GM18867 (cell line): ENCODE results near the gene TREML2.

ENCODE experiments used
- ATAC-seq: cut with Tn5 transposase; IDR thresholded peaks from one replicate; pipeline ENCODE4 v1.9.1; 2021; ENCODE audit warnings: mild to moderate bottlenecking, moderate library complexity; ENCODE audit not compliant: unreplicated experiment

The TREML2 gene

GRCh38 chr6:41181566-41181965, 19.4 kb downstream of the TREML2 start:
- no peak for ATAC-seq

- no peak for ATAC-seq
Observed at GRCh38 chr6:41179163-41179562, 21.8 kb downstream of the TREML2 start.

GRCh38 chr6:41177695-41178094, 23.3 kb downstream of the TREML2 start:
- no peak for ATAC-seq

GRCh38 chr6:41177287-41177686, 23.7 kb downstream of the TREML2 start:
- no peak for ATAC-seq

GRCh38 chr6:41176189-41176588, 24.8 kb downstream of the TREML2 start:
- ATAC-seq = no peak

DNA sequence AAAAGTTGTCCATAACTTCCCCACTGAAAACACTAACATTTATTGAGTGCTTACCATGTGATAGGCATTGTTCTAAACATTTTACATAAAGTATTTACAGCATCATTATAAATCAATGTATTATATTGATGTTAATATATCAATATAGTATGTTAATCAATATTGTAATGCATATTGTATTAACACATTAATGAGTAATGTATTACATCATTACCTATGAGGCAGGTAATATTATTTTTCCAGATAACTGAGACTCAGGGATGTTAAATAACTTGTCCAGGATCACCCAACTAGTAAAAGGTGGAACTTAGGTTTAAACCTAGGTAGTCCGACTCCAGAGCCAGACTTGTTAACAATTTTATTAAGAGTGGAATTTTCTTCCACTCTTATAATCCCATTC, 25.9 kb downstream of the TREML2 start:
- ATAC-seq = no peak

DNA sequence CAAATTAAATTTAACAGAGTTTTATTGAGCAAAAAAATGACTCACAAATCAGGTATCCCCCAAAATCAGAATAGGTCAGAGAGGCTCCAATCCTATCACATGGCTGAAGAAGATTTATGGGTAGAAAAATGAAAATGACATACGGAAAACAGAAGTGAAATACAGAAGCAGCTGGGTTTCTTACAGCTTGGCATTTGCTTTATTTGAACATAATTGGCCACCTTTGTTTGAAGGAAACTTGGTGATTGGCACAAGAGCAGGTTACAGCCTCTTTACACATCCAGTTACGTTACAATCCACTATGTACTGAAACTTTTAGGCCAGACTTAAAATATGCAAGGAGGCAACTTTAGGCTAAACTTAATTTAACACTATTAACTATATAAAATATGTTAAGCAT, 26.3 kb downstream of the TREML2 start:
- ATAC-seq = no peak

GRCh38 chr6:41171908-41172307, 29.0 kb downstream of the TREML2 start:
- no peak for ATAC-seq

- no peak for ATAC-seq
Observed at GRCh38 chr6:41170547-41171160, 30.3 kb downstream of the TREML2 start.

DNA sequence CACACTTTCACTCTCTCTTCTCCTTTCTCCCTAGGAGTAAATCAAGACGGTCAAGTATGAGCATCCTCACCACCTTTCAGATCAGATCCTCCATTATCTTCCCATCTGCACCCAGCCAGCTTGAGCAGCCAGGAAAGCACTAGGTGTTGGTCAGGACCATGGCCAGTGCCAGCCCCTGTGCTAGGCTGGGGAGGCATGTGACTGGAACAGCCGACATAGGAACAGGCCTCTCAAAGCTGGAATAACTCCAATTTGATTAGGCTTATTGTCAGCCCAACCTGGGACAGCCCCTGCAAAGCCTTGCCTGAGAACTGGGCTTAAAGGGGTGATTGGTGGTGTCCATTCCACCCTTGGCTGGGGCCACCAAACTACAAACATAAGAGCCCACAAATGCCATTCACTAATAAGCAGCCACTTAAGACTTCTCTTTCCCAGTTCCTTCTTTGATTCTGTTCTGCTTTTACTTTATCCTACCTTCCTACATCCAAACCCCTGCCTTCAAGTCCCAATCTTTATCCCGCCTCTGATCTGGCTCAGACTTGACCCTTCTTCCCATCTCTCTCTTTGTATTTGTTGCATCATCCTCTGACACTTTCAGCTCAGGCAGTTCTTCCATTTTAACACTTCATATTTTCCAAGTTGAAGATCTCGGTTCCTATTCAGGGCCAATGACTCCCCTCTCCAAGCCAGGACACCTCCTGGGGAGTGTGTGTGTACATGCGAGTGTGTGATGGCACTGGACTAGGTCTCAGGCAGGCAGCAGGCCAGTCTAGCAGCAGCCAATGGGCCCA, 33.6 kb downstream of the TREML2 start:
- ATAC-seq = no peak

DNA sequence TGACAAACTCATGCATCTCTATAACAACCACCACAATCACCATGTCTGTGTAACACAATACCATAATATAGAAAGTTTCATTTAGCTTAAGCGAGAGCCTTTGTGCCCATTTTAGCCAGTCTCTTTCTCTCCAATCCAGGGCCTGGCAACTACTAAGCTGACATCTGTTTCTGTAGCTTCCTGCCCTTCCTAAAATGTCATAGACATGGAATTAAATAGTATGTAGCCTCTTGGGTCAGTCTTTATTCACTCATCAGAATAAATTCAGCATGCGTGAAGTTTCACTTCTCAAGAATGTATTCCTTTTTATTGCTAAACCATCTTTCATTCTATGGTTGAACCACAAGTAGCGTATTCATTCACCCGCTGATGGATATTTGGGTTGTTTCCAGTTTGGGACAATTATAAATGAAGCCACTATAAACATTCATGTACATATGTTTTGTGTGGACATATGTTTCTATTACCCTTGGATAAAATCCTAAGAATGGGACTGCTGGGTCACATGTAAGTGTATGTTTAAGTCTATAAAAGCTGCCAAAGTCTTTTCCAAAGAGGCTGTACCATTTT, 36.3 kb downstream of the TREML2 start:
- ATAC-seq = no peak

GRCh38 chr6:41163419-41163717, 37.6 kb downstream of the TREML2 start:
- ATAC-seq = no peak

DNA sequence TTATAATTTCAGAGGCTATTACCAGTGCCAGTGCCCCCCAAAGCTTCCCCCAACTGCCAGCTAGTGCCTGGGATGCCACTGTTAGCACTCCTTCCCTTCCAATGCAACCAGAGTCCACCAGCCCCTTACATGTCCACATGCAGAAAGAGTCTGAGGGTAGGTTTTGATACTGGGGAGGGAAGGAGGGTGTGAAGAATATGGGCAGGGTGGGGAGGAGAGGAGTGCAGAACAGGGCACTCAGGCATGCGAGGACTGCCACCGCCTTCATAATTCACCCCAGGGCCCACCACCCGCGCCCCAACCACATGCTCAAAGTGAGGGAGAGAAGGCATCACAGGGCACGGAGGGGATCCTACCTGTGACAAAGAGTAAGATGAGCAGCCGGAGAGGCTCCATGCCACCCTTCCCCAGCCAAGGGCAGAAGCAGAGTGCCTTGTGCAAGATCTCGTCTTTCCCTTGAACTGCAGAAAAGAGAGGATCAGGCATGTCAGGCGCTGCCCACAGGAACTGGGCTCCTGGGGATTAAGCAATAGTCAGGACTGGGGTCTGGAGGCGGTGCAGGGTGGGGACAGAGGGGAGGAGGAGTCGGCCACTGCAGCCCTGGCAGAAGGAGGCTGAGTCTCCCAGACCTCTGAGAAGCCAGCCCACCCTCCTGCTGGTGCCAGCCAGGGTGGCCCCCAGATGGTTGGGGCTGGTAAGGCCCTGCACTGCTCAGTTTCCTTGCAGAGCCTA, 38.1 kb downstream of the TREML2 start, which contains the start of gene TREM2:
TSS of gene TREM2 (minus strand) at position 430 of the 732 bp plus-strand sequence. CDS start at position 396, 34 bp downstream.
- ATAC-seq = no peak

GRCh38 chr6:41161851-41162552, 38.9 kb downstream of the TREML2 start:
- no peak for ATAC-seq

- no peak for ATAC-seq
Observed at GRCh38 chr6:41161380-41161779, 39.6 kb downstream of the TREML2 start.

- ATAC-seq = no peak
Observed at GRCh38 chr6:41160933-41161332, 40.0 kb downstream of the TREML2 start.

- ATAC-seq = no peak
Observed at GRCh38 chr6:41159415-41160082, 41.4 kb downstream of the TREML2 start.

DNA sequence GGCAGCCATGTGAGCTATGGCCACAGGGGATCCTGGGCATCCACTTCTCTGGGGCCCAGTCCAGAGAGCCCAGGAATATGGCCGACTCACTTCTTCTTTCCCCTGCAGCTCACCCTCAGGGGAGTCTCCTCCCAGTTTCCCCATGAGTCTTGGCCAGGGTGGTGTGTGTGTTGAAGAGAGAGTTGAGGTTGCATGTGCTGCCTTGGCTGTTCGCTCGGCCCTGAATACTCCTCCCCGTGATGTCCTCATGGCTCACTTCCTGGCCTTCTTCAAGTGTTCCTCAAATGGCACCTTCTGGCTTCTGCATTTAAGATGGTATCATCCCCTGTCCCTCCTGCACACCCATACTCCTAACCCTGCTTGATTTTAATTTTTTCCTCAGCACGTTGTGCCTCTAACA, 43.6 kb downstream of the TREML2 start:
- no peak for ATAC-seq

- no peak for ATAC-seq
Observed at GRCh38 chr6:41156771-41157170, 44.2 kb downstream of the TREML2 start.

- ATAC-seq = no peak
Observed at GRCh38 chr6:41156001-41156400, 44.9 kb downstream of the TREML2 start.
